ENCODE results near the gene AMN.

DNA sequence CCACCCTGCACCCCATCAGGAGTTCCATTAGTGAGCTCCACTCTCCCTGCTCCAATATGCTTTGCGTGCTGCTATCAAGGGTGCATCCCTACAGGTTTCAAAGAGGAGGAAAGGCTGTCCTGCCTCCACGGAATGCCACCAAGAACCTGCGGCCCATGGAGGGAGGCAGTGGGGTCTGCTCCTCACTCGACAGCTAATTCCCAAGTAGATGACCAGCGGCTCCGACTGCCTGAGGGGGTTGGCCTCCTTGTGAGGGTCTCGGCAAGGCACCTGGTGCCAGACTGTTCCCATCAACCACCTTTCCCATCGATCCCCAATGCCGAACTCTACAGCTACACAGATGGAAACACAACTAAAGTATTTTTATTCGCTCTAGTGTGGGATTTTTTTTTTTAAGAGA, 36.0 kb downstream of the AMN start:
- no peak for TF ChIP-seq POLR2AphosphoS5 (IDR thresholded peaks at IDR 0.05; ENCODE audit: low read depth)
- TF ChIP-seq, protein P1, sequence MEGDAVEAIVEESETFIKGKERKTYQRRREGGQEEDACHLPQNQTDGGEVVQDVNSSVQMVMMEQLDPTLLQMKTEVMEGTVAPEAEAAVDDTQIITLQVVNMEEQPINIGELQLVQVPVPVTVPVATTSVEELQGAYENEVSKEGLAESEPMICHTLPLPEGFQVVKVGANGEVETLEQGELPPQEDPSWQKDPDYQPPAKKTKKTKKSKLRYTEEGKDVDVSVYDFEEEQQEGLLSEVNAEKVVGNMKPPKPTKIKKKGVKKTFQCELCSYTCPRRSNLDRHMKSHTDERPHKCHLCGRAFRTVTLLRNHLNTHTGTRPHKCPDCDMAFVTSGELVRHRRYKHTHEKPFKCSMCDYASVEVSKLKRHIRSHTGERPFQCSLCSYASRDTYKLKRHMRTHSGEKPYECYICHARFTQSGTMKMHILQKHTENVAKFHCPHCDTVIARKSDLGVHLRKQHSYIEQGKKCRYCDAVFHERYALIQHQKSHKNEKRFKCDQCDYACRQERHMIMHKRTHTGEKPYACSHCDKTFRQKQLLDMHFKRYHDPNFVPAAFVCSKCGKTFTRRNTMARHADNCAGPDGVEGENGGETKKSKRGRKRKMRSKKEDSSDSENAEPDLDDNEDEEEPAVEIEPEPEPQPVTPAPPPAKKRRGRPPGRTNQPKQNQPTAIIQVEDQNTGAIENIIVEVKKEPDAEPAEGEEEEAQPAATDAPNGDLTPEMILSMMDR (conservative IDR thresholded peaks at IDR 0.05; ENCODE audit: low read depth in 2 of 2) = no peak
- TF ChIP-seq, protein P2, sequence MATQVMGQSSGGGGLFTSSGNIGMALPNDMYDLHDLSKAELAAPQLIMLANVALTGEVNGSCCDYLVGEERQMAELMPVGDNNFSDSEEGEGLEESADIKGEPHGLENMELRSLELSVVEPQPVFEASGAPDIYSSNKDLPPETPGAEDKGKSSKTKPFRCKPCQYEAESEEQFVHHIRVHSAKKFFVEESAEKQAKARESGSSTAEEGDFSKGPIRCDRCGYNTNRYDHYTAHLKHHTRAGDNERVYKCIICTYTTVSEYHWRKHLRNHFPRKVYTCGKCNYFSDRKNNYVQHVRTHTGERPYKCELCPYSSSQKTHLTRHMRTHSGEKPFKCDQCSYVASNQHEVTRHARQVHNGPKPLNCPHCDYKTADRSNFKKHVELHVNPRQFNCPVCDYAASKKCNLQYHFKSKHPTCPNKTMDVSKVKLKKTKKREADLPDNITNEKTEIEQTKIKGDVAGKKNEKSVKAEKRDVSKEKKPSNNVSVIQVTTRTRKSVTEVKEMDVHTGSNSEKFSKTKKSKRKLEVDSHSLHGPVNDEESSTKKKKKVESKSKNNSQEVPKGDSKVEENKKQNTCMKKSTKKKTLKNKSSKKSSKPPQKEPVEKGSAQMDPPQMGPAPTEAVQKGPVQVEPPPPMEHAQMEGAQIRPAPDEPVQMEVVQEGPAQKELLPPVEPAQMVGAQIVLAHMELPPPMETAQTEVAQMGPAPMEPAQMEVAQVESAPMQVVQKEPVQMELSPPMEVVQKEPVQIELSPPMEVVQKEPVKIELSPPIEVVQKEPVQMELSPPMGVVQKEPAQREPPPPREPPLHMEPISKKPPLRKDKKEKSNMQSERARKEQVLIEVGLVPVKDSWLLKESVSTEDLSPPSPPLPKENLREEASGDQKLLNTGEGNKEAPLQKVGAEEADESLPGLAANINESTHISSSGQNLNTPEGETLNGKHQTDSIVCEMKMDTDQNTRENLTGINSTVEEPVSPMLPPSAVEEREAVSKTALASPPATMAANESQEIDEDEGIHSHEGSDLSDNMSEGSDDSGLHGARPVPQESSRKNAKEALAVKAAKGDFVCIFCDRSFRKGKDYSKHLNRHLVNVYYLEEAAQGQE (IDR thresholded peaks at IDR 0.05; ENCODE audit: unreplicated experiment) = no peak
- no peak for TF ChIP-seq EZH2 (IDR thresholded peaks at IDR 0.05; ENCODE audit: low read depth, unreplicated experiment)
- TF ChIP-seq, protein P3, sequence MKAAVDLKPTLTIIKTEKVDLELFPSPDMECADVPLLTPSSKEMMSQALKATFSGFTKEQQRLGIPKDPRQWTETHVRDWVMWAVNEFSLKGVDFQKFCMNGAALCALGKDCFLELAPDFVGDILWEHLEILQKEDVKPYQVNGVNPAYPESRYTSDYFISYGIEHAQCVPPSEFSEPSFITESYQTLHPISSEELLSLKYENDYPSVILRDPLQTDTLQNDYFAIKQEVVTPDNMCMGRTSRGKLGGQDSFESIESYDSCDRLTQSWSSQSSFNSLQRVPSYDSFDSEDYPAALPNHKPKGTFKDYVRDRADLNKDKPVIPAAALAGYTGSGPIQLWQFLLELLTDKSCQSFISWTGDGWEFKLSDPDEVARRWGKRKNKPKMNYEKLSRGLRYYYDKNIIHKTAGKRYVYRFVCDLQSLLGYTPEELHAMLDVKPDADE (IDR thresholded peaks at IDR 0.05) = no peak

Measured in GM23338 (cell line).